Adrenal gland (tissue), 5 donors: ENCODE measurements around the gene METTL5.

Source experiments
- CTCF ChIP-seq, 6 experiments: fragments of 450-650 bp in 4 of 6; fragments of 200-600 bp in 2 of 6; sonication (generic) in 1 of 6; IDR thresholded peaks; 1 replicate in 5 of 6; 2 replicates in 1 of 6; pipeline versions ENCODE4 v1.5.1 to v1.8.0; 2016 to 2021; ENCODE audit warnings: antibody characterized with exemption in 6 of 6, mild to moderate bottlenecking in 2 of 6, moderate library complexity in 1 of 6
- POLR2A ChIP-seq, 2 donors: fragments of 450-650 bp; IDR thresholded peaks; one replicate each; pipeline ENCODE4 v1.6.1; 2017; ENCODE audit warnings: antibody characterized with exemption in 2 of 2, mild to moderate bottlenecking in 2 of 2, moderate library complexity in 1 of 2
- donor health status: DM: no; HTN: no; CAD: no.

- no peak for TF ChIP-seq POLR2A (IDR thresholded peaks at IDR 0.05)
- no peak for TF ChIP-seq CTCF (IDR thresholded peaks at IDR 0.05)
These were observed 27.1 kb downstream of the METTL5 start for GRCh38 chr2:169797601-169798000.
